GM23248 (cell line): Measurements from ENCODE around the gene ZC3H12D. TPM values are rescaled to one million over a fixed set of nuclear protein-coding genes. Genes with fewer than 3 reads are reported as not detected.

Source experiments
- DNase-seq: peaks from one replicate; pipeline ENCODE4 v3.0.0-alpha.2; 2015
- H2AFZ ChIP-seq: fragments of 200-600 bp; sonication (generic); 2 replicates; pipeline ENCODE4 v1.6.1; 2016; ENCODE audit warnings: antibody characterized with exemption
- H3F3A ChIP-seq: fragments of 200-600 bp; sonication (generic); 2 replicates; pipeline ENCODE4 v1.6.1; 2016; ENCODE audit warnings: mild to moderate bottlenecking, antibody characterized with exemption, mixed run types; ENCODE audit not compliant: insufficient read depth
- H3K27ac ChIP-seq: fragments of 200-600 bp; sonication (generic); 2 replicates; pipeline ENCODE4 v1.5.1; 2016; ENCODE audit warnings: mild to moderate bottlenecking
- H3K27me3 ChIP-seq: fragments of 200-600 bp; sonication (generic); replicated peaks from 2 replicates; pipeline ENCODE4 v1.6.1; 2016; ENCODE audit warnings: mild to moderate bottlenecking; ENCODE audit not compliant: insufficient read depth
- H3K36me3 ChIP-seq: fragments of 200-600 bp; sonication (generic); 2 replicates; pipeline ENCODE4 v1.6.1; 2016; ENCODE audit warnings: low read depth, mild to moderate bottlenecking
- H3K4me1 ChIP-seq: fragments of 200-600 bp; sonication (generic); 2 replicates; pipeline ENCODE4 v1.6.1; 2016; ENCODE audit warnings: mild to moderate bottlenecking; ENCODE audit not compliant: insufficient read depth
- H3K4me2 ChIP-seq: fragments of 200-600 bp; sonication (generic); one replicate; pipeline ENCODE4 v1.6.1; 2016; ENCODE audit warnings: mild to moderate bottlenecking; ENCODE audit not compliant: unreplicated experiment
- H3K4me3 ChIP-seq: fragments of 200-600 bp; sonication (generic); 2 replicates; pipeline ENCODE4 v1.5.1; 2016; ENCODE audit warnings: mild to moderate bottlenecking
- H3K79me2 ChIP-seq: fragments of 200-600 bp; sonication (generic); 2 replicates; pipeline ENCODE4 v1.6.1; 2016; ENCODE audit warnings: mild to moderate bottlenecking; ENCODE audit not compliant: insufficient read depth
- H3K9ac ChIP-seq: fragments of 200-600 bp; sonication (generic); 2 replicates; pipeline ENCODE4 v1.6.1; 2016; ENCODE audit warnings: mild to moderate bottlenecking
- H3K9me2 ChIP-seq: fragments of 200-600 bp; sonication (generic); 2 replicates; pipeline ENCODE4 v1.6.1; 2016; ENCODE audit warnings: mixed run types, mild to moderate bottlenecking, moderate library complexity; ENCODE audit not compliant: insufficient read depth
- H3K9me3 ChIP-seq: fragments of 200-600 bp; sonication (generic); one replicate; pipeline ENCODE4 v1.6.1; 2017; ENCODE audit warnings: low read depth
- H4K20me1 ChIP-seq: fragments of 200-600 bp; sonication (generic); 2 replicates; pipeline ENCODE4 v1.6.0; 2016; ENCODE audit not compliant: insufficient read depth
- EZH2 ChIP-seq: fragments of 200-600 bp; sonication (generic); IDR thresholded peaks from 2 replicates; pipeline ENCODE4 v1.6.1; 2018; ENCODE audit warnings: antibody characterized with exemption, mild to moderate bottlenecking; ENCODE audit not compliant: insufficient read depth, poor library complexity, severe bottlenecking
- EZH2phosphoT487 ChIP-seq: fragments of 200-600 bp; sonication (generic); IDR thresholded peaks from 2 replicates; pipeline ENCODE4 v1.6.1; 2018; ENCODE audit warnings: antibody characterized with exemption, moderate library complexity, mild to moderate bottlenecking, low read depth; ENCODE audit not compliant: insufficient read depth
- WGBS, 2 experiments: methylation state at CpG; one replicate each; pipeline ENCODE4 v1.1.6; 2015 to 2017; ENCODE audit warnings: low lambda C conversion rate in 2 of 2, low coverage in 1 of 2; ENCODE audit errors: missing lambda C conversion rate in 2 of 2; 5-methylcytosine and 5-hydroxymethylcytosine counted together
- in situ Hi-C: fragments of 300-500 bp; cut with MboI; formaldehyde crosslinking; loops from 2 replicates; pipeline ENCODE4 v1.15.0; 2020
- polyA plus RNA-seq: library from polyadenylated mRNA; unstranded; fragments of >200 nt; fragmentation: Nextera tagmentation; extraction: Ambion mirVana; gene quantifications from 2 replicates; pipeline ENCODE4 v1.2.1, GENCODE V29; 2016
- total RNA-seq: library from RNA; depleted of rRNA; stranded (reverse); fragments of >200 nt; shearing (Covaris generic); gene quantifications from 2 replicates; pipeline ENCODE4 v1.2.3, GENCODE V29; 2014

ZC3H12D gene
- total and polyA plus RNA-seq, 2 experiments from 2014 or later: 0.54 TPM; not detected in 1

DNA sequence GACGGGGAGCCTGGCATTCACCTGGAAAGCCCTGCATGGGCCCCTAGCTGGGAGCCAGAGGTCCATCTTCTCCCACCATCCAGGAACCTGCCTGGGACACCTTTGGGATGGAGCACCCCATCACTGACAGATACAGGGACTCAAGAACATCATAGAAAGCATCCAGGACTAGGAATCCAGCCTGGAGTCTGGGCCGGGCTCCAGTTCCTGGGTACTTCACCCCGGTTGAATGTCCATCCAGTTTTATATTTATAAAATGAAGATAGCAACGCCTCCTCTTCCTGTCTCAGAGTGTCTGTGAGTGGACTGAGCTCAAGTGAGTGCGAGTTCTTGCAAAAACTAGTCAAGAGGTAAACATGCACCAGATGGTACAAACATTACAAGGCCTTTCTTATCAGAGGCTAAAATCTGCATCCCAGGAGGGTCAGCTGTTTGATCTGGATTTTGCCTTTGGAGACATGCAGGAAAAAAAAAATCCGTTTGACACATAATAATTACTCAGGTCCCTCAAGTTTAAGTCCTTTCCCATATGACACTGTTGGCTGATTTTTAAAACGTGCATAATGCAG, 27.4 kb downstream of the ZC3H12D start:
- no peaks in the 10 kb centered on the region for H3K36me3 ChIP-seq
- 92 to 96% methylated on average over 7 of the region's 7 CpGs for WGBS, 2 experiments
- no peak overlapping the region for H3K9ac ChIP-seq
- TF ChIP-seq EZH2: no peak
- TF ChIP-seq EZH2phosphoT487: no peak
- DNase-seq: no peak
- H3K4me1 ChIP-seq: peaks cover 18% of the 10 kb centered on the region
- H3K79me2 ChIP-seq: no peaks in the 10 kb centered on the region
- H3K27me3 ChIP-seq: no peaks in the 10 kb centered on the region
- H4K20me1 ChIP-seq: no peaks in the 10 kb centered on the region
- peaks cover 12% of the 10 kb centered on the region; the same call in 1 of the 2 replicates for H3F3A ChIP-seq
- H3K4me2 ChIP-seq: no peak overlapping the region
- no peaks in the 10 kb centered on the region for H3K9me3 ChIP-seq
- H3K27ac ChIP-seq: no peak overlapping the region
- in situ Hi-C loops: no loop called here
- H3K4me3 ChIP-seq: no peak overlapping the region
- no peak overlapping the region for H2AFZ ChIP-seq
- no peaks in the 10 kb centered on the region for H3K9me2 ChIP-seq

DNA sequence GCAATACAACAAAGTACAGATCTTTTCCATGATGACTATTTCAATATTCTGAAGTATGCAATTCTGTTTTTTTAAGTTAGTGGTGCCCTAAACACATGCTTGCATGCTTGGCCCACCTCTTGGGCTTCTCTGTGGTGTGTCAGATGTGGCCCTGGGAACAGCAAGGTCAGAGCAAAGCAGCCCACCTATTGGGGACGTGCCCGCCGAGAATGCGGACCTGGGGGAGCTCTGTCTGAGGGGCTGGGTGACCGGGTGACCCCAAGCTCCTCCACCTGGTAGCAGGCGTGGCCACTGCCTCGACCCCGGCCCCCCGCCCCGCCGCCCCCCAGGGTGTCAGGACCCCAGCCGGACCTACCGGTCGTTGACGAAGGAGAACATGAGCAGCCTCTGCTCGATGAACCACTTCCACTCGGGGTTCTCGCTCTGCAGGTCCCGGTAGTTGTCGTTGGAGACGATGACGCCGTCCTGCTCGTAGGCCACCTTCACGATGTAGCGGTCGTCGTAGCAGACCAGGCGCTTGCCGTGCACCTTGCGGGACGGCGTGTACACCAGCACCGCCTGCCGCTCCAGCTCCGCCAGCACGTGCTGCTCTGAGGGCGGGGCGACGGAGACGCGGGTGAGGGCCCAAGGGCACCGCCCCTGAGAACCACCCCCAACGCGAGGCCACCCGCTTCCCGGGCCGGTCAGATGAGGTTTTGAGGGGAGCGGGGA, 28.3 kb downstream of the ZC3H12D start:
- H3K79me2 ChIP-seq: no peaks in the 10 kb centered on the region
- H3K4me3 ChIP-seq: no peak overlapping the region
- H4K20me1 ChIP-seq: no peaks in the 10 kb centered on the region
- H3K36me3 ChIP-seq: no peaks in the 10 kb centered on the region
- peaks cover 12% of the 10 kb centered on the region; the same call in 1 of the 2 replicates for H3F3A ChIP-seq
- no peak overlapping the region for H2AFZ ChIP-seq
- TF ChIP-seq EZH2phosphoT487 (no peak), EZH2 (no peak)
- no peaks in the 10 kb centered on the region for H3K27me3 ChIP-seq
- in situ Hi-C loops: no loop called here
- DNase-seq: no peak
- WGBS, 2 experiments: 92 to 93% methylated on average over 42 to 46 of the region's 49 CpGs
- H3K9me3 ChIP-seq: no peaks in the 10 kb centered on the region
- H3K4me2 ChIP-seq: no peak overlapping the region
- H3K9me2 ChIP-seq: no peaks in the 10 kb centered on the region
- H3K27ac ChIP-seq: no peak overlapping the region
- H3K4me1 ChIP-seq: peaks cover 18% of the 10 kb centered on the region
- no peak overlapping the region for H3K9ac ChIP-seq

- Histone ChIP-seq H3K4me1 (peaks cover 18% of the 10 kb centered on the region), H3F3A (peaks cover 12% of the 10 kb centered on the region; the same call in 1 of the 2 replicates), H3K9ac (no peak overlapping the region; the same call in 1 of the 2 replicates), H2AFZ (no peak overlapping the region), H4K20me1 (no peaks in the 10 kb centered on the region), H3K4me3 (no peak overlapping the region), H3K27me3 (no peaks in the 10 kb centered on the region), H3K27ac (peak overlapping the region; percentile 42), H3K36me3 (no peaks in the 10 kb centered on the region), H3K79me2 (no peaks in the 10 kb centered on the region), H3K4me2 (no peak overlapping the region), H3K9me3 (no peaks in the 10 kb centered on the region), H3K9me2 (no peaks in the 10 kb centered on the region)
- WGBS, 2 experiments: 87 to 90% methylated on average over 11 of the region's 11 CpGs
- DNase-seq: no peak
- TF ChIP-seq EZH2phosphoT487 (no peak), EZH2 (no peak)
- in situ Hi-C loops: no loop called here
Measured at GRCh38 chr6:149455031-149455732, 29.6 kb downstream of the ZC3H12D start.

GRCh38 chr6:149454346-149454848, 30.4 kb downstream of the ZC3H12D start:
- H3K9me2 ChIP-seq: no peaks in the 10 kb centered on the region
- peaks cover 18% of the 10 kb centered on the region for H3K4me1 ChIP-seq
- H2AFZ ChIP-seq: peak overlapping the region; percentile 69
- H3K79me2 ChIP-seq: no peaks in the 10 kb centered on the region
- 0 out of 2 replicates have a peak overlapping the region, but pooled peaks have one; percentile 18 for H3K4me3 ChIP-seq
- WGBS, 2 experiments: 0 to 5% methylated on average over 14 to 15 of the region's 15 CpGs
- DNase-seq: peak; percentile 95
- in situ Hi-C loops: no loop called here
- peak overlapping the region; percentile 42; the same call in 1 of the 2 replicates for H3K9ac ChIP-seq
- peaks cover 12% of the 10 kb centered on the region; the same call in 1 of the 2 replicates for H3F3A ChIP-seq
- no peak for TF ChIP-seq EZH2phosphoT487
- H3K27me3 ChIP-seq: no peaks in the 10 kb centered on the region
- H3K27ac ChIP-seq: peak overlapping the region; percentile 42
- H3K4me2 ChIP-seq: peak overlapping the region; percentile 70
- H3K36me3 ChIP-seq: no peaks in the 10 kb centered on the region
- H3K9me3 ChIP-seq: no peaks in the 10 kb centered on the region
- H4K20me1 ChIP-seq: no peaks in the 10 kb centered on the region
